ENCODE measurements around the gene GRIA1.

GRCh38 chr5:153713943-153714342 lies 223.5 kb downstream of the GRIA1 start:
- no peak for TF ChIP-seq CTCF (IDR thresholded peaks at IDR 0.05)
- TF ChIP-seq EZH2 (IDR thresholded peaks at IDR 0.05; ENCODE audit: borderline replicate concordance, insufficient read depth, low read depth, low read length, poor library complexity, severe bottlenecking) = no peak

Data from B cell (primary cell).